ENCODE results near the gene SIPA1L3. TPM values are rescaled to one million over a fixed set of nuclear protein-coding genes. Genes with fewer than 3 reads are reported as not detected.

SIPA1L3 gene
- polyA plus RNA-seq, 1 of the 3 experiments (the other 2 are of a cell fraction): 11.6 TPM

- H3K9me2 ChIP-seq: no peaks in the 10 kb centered on the region
- H2AFZ ChIP-seq (ENCODE audit: low read depth): no peak overlapping the region
- ChIA-PET POLR2A (no interaction called here), CTCF (interaction anchor here (1.1 to 2.4 kb wide), 2 partner anchors 41 to 281 kb away, joined by 3 to 8 read pairs; no protein-coding TSS in a partner anchor)
- no peak overlapping the region for H3K27ac ChIP-seq (ENCODE audit: low read depth in 2 of 2, low read length in 1 of 2)
- H3K9me3 ChIP-seq: peaks cover 6% of the 10 kb centered on the region; the same call in 1 of the 2 replicates
- TF ChIP-seq USF2 (IDR thresholded peaks at IDR 0.05; ENCODE audit: borderline replicate concordance, low read depth, low read length): no peak
- no peak for TF ChIP-seq YY1 (IDR thresholded peaks at IDR 0.05; ENCODE audit: low read depth)
- TF ChIP-seq NFIC (IDR thresholded peaks at IDR 0.05; ENCODE audit: borderline replicate concordance): no peak
- no peak for TF ChIP-seq JUND (IDR thresholded peaks at IDR 0.05)
- TF ChIP-seq SIN3A (IDR thresholded peaks at IDR 0.05; ENCODE audit: borderline replicate concordance, low read depth, low read length): no peak
- TF ChIP-seq RXRA (IDR thresholded peaks at IDR 0.05; ENCODE audit: borderline replicate concordance, low read depth): no peak
- no peak for TF ChIP-seq EZH2phosphoT487 (IDR thresholded peaks at IDR 0.05; ENCODE audit: borderline replicate concordance, low read depth)
- no peak for DNase-seq
- no peaks in the 10 kb centered on the region for H3K79me2 ChIP-seq (ENCODE audit: insufficient read depth)
- H3K27me3 ChIP-seq (ENCODE audit: insufficient read depth): no peaks in the 10 kb centered on the region
- no peak overlapping the region for H3K4me3 ChIP-seq (ENCODE audit: low read depth in 2 of 2, low read length in 1 of 2)
- peaks cover 3 to 18% of the 10 kb centered on the region in 2 experiments for H3K36me3 ChIP-seq (replicated peaks in 1 of 2; ENCODE audit: control insufficient read depth in 1 of 2, insufficient read depth in 2 of 2, low read length in 1 of 2)
- no peaks in the 10 kb centered on the region for H3F3A ChIP-seq (replicated peaks; ENCODE audit: insufficient read depth)
- no peaks in the 10 kb centered on the region for H3K4me1 ChIP-seq (ENCODE audit: control insufficient read depth in 1 of 2, insufficient read depth in 2 of 2, low read depth in 1 of 2, low read length in 1 of 2)
- no peak overlapping the region for H3K4me2 ChIP-seq
- H3K9ac ChIP-seq: no peak overlapping the region
- 94% methylated on average over 30 of the region's 30 CpGs for WGBS (ENCODE audit: low lambda C conversion rate)
- H4K20me1 ChIP-seq (ENCODE audit: insufficient read depth): no peaks in the 10 kb centered on the region
Measured at GRCh38 chr19:38183251-38183897, 276.4 kb downstream of the SIPA1L3 start.

- POLR2A ChIA-PET: no interaction called here
- H3K27ac ChIP-seq (ENCODE audit: low read depth in 2 of 2, low read length in 1 of 2): no peak overlapping the region
- no peaks in the 10 kb centered on the region for H3K79me2 ChIP-seq (ENCODE audit: insufficient read depth)
- WGBS (ENCODE audit: low lambda C conversion rate): 97% methylated on average over 9 of the region's 9 CpGs
- DNase-seq: no peak
- no peaks in the 10 kb centered on the region for H4K20me1 ChIP-seq (ENCODE audit: insufficient read depth)
- no peak overlapping the region for H2AFZ ChIP-seq (ENCODE audit: low read depth)
- H3K9ac ChIP-seq: no peak overlapping the region
- H3K36me3 ChIP-seq (replicated peaks in 1 of 2; ENCODE audit: control insufficient read depth in 1 of 2, insufficient read depth in 2 of 2, low read length in 1 of 2): peaks cover 3 to 9% of the 10 kb centered on the region in 2 experiments
- peaks cover 2% of the 10 kb centered on the region; the same call in 1 of the 2 replicates for H3K9me3 ChIP-seq
- no peak overlapping the region for H3K4me2 ChIP-seq
- no peaks in the 10 kb centered on the region for H3K9me2 ChIP-seq
- no peak overlapping the region for H3K4me3 ChIP-seq (ENCODE audit: low read depth in 2 of 2, low read length in 1 of 2)
- CTCF ChIA-PET: no interaction called here
- H3K27me3 ChIP-seq (ENCODE audit: insufficient read depth): no peaks in the 10 kb centered on the region
- no peaks in the 10 kb centered on the region for H3F3A ChIP-seq (replicated peaks; ENCODE audit: insufficient read depth)
- H3K4me1 ChIP-seq (ENCODE audit: control insufficient read depth in 1 of 2, insufficient read depth in 2 of 2, low read depth in 1 of 2, low read length in 1 of 2): no peaks in the 10 kb centered on the region
- TF ChIP-seq TAF1 (IDR thresholded peaks at IDR 0.05; ENCODE audit: borderline replicate concordance, low read depth, low read length) (no peak), NRF1 (IDR thresholded peaks at IDR 0.05; ENCODE audit: low read depth, low read length) (no peak), GABPA (IDR thresholded peaks at IDR 0.05; ENCODE audit: low read depth) (no peak), FOXJ3 (CRISPR knock-in tag; IDR thresholded peaks at IDR 0.05) (no peak), MEF2A (IDR thresholded peaks at IDR 0.05; ENCODE audit: borderline replicate concordance, low read depth) (no peak), USF2 (IDR thresholded peaks at IDR 0.05; ENCODE audit: borderline replicate concordance, low read depth, low read length) (no peak), REST (IDR thresholded peaks at IDR 0.05; ENCODE audit: low read depth, low read length) (no peak), POLR2AphosphoS5 (IDR thresholded peaks at IDR 0.05; ENCODE audit: low read depth, low read length) (no peak), RXRA (IDR thresholded peaks at IDR 0.05; ENCODE audit: borderline replicate concordance, low read depth) (no peak), SIN3A (IDR thresholded peaks at IDR 0.05; ENCODE audit: borderline replicate concordance, low read depth, low read length) (no peak), CTCF (IDR thresholded peaks at IDR 0.05) (no peak), EZH2phosphoT487 (IDR thresholded peaks at IDR 0.05; ENCODE audit: borderline replicate concordance, low read depth) (no peak), JUND (IDR thresholded peaks at IDR 0.05) (no peak)
Measured at GRCh38 chr19:38184815-38185214, 277.8 kb downstream of the SIPA1L3 start.

Measured in SK-N-SH (cell line).